Measurements from ENCODE around the gene CACNA1S. TPM values are rescaled to one million over a fixed set of nuclear protein-coding genes. Genes with fewer than 3 reads are reported as not detected.

The CACNA1S gene
- total and polyA plus RNA-seq, 2 of the 13 experiments (the other 11 are each of a cell fraction or from before 2014, with no cell fraction given) = not detected

DNA sequence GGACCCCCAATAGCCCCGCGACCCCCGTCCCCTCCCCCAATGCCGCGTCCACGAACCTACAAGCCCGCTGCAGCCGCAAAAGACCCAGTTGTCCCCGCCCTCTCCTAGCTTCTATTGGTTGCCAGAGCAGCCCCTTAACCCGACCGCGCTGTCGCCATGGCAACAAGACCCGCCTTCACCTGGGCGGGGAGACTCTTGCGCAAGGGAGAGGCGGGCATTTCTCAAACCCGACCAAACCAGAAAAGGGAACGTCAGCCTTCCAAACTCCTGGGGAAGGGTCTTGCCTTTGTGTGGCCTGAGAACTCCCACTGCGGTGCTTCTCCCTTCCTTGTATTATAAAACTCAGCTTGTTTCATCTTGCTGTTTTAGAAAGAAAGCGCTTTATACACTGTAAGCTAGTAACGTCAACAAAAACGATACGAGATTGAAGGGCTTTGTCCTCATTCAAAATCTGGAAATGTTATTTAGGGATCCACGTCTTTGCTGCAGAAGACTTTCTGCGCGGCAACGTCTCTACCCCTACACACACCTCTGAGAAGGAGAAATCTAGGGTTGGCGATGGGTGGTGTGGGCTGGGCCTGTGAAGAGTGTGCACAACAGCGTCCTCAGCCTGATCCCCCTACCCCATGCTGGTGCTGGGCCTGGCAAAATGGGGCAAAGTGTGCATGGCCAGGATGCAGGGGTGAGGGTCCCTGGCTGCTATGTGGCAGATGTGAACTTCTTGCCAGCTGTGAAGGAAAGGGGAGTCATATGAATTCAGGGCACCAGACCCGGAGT is 42.4 kb upstream of the CACNA1S start, which contains the start of gene TMEM9 (continued):
- TF ChIP-seq, protein P1, sequence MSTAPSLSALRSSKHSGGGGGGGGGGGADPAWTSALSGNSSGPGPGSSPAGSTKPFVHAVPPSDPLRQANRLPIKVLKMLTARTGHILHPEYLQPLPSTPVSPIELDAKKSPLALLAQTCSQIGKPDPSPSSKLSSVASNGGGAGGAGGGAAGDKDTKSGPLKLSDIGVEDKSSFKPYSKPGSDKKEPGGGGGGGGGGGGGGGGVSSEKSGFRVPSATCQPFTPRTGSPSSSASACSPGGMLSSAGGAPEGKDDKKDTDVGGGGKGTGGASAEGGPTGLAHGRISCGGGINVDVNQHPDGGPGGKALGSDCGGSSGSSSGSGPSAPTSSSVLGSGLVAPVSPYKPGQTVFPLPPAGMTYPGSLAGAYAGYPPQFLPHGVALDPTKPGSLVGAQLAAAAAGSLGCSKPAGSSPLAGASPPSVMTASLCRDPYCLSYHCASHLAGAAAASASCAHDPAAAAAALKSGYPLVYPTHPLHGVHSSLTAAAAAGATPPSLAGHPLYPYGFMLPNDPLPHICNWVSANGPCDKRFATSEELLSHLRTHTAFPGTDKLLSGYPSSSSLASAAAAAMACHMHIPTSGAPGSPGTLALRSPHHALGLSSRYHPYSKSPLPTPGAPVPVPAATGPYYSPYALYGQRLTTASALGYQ (CRISPR knock-in tag; IDR thresholded peaks at IDR 0.05) = no peak
- TF ChIP-seq ZNF251 (CRISPR knock-in tag; IDR thresholded peaks at IDR 0.05) = no peak
- TF ChIP-seq ZNF235 (CRISPR knock-in tag; IDR thresholded peaks at IDR 0.05; ENCODE audit: borderline replicate concordance) = no peak
- no peak for TF ChIP-seq ZFP36L1 (CRISPR knock-in tag; IDR thresholded peaks at IDR 0.05)
- no peak for TF ChIP-seq PAF1 (CRISPR knock-in tag; IDR thresholded peaks at IDR 0.05)
- TF ChIP-seq KDM6A (CRISPR knock-in tag; IDR thresholded peaks at IDR 0.05; ENCODE audit: low read depth) = no peak
- TF ChIP-seq SETDB1 (CRISPR knock-in tag; IDR thresholded peaks at IDR 0.05; ENCODE audit: borderline replicate concordance) = no peak
- TF ChIP-seq, protein P2, sequence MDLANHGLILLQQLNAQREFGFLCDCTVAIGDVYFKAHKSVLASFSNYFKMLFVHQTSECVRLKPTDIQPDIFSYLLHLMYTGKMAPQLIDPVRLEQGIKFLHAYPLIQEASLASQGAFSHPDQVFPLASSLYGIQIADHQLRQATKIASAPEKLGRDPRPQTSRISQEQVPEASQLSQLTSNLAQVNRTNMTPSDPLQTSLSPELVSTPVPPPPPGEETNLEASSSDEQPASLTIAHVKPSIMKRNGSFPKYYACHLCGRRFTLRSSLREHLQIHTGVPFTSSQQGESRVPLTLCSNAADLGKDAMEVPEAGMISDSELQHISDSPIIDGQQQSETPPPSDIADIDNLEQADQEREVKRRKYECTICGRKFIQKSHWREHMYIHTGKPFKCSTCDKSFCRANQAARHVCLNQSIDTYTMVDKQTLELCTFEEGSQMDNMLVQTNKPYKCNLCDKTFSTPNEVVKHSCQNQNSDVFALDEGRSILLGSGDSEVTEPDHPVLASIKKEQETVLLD (CRISPR knock-in tag; IDR thresholded peaks at IDR 0.05; ENCODE audit: low read depth) = no peak
- TF ChIP-seq NFIB (CRISPR knock-in tag; IDR thresholded peaks at IDR 0.05; ENCODE audit: borderline replicate concordance) = no peak
- no peak for TF ChIP-seq NAIF1 (CRISPR knock-in tag; IDR thresholded peaks at IDR 0.05; ENCODE audit: borderline replicate concordance)
- TF ChIP-seq, protein P3, sequence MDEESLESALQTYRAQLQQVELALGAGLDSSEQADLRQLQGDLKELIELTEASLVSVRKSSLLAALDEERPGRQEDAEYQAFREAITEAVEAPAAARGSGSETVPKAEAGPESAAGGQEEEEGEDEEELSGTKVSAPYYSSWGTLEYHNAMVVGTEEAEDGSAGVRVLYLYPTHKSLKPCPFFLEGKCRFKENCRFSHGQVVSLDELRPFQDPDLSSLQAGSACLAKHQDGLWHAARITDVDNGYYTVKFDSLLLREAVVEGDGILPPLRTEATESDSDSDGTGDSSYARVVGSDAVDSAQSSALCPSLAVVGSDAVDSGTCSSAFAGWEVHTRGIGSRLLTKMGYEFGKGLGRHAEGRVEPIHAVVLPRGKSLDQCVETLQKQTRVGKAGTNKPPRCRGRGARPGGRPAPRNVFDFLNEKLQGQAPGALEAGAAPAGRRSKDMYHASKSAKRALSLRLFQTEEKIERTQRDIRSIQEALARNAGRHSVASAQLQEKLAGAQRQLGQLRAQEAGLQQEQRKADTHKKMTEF (CRISPR knock-in tag; IDR thresholded peaks at IDR 0.05) = no peak
- no peak for TF ChIP-seq ZNF160 (CRISPR knock-in tag; IDR thresholded peaks at IDR 0.05)
- TF ChIP-seq SNAPC2 (CRISPR knock-in tag; IDR thresholded peaks at IDR 0.05) = no peak
- TF ChIP-seq PAWR (CRISPR knock-in tag; IDR thresholded peaks at IDR 0.05; ENCODE audit: borderline replicate concordance) = no peak
- no peak for TF ChIP-seq BRD4 (CRISPR knock-in tag; IDR thresholded peaks at IDR 0.05)
- no peak for TF ChIP-seq JARID2 (CRISPR knock-in tag; IDR thresholded peaks at IDR 0.05; ENCODE audit: insufficient replicate concordance)
- TF ChIP-seq ZNF678 (CRISPR knock-in tag; IDR thresholded peaks at IDR 0.05) = no peak
- TF ChIP-seq FOSL2 (CRISPR knock-in tag; IDR thresholded peaks at IDR 0.05) = no peak
- no peak for TF ChIP-seq TP53 (CRISPR knock-in tag; conservative IDR thresholded peaks at IDR 0.05)
- 0 out of 2 replicates have a peak, but pooled peaks have one; percentile 42 for TF ChIP-seq CREM (IDR thresholded peaks at IDR 0.05)
- TF ChIP-seq CREM (CRISPR knock-in tag; IDR thresholded peaks at IDR 0.05) = no peak
